Mesangial cell (primary cell): ENCODE measurements around the gene ANKRD34B. TPM values are rescaled to one million over a fixed set of nuclear protein-coding genes. Genes with fewer than 3 reads are reported as not detected.

Experiments used
- total RNA-seq: library from RNA; depleted of rRNA; stranded (reverse); fragments of >200 nt; gene quantifications from 2 replicates; pipeline ENCODE4 v1.2.3, GENCODE V29; 2015

Gene ANKRD34B
- total RNA-seq, result 0.33 and 1.5 TPM in 2 replicates

DNA sequence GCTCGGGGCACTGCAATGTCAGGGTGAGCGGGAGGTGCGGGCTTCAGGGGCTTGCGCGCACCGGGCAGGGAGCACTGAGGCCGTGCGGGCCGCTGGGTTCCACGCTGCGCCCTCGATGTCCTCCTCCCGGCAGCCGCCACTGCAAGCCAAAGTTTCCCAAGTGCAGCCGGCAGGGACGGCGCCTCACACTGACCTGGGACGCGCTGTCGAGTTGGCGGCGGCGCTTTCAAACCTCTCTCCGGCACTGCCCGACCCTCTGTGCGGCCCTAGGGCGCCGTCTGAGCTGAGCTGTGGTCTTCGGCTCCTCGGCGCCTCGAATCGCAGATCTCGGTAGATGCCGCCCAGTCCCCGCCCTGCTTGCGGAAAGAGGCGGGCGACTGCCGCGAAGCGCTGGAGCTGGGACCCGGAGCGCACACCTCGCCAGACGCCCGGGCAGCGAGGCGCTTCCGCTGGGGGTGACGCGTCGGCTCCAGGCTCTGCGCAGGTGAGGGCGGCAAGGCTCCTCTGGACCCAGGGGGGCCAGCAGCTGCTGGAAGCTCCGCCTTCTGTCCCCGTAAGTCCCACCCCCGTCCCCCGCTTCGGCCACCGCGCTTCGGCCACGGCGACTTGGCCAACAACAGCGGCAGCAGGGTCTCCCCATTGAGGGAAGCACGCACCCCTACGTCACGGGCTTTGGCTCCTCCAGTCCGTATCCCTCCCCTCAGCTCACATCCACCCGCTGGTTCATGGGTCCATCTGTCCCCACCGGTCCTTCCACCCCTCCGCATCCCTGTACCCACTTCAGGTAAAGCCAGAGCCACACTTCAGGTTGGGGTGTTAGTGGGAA lies at the start of gene ANKRD34B:
Gene ANKRD34B, minus strand, starts transcription at position 320 of the 826 bp plus-strand sequence. CDS start 10,261 bp downstream, outside the sequence.

Other genes starting within 250 kb of the ANKRD34B start
- 12.7 and 17.2 TPM in 2 replicates for gene ZFYVE16, start 162.2 kb downstream of the ANKRD34B start, total RNA-seq
- 0.16 and 0.89 TPM in 2 replicates for gene FAM151B, start 82.2 kb downstream of the ANKRD34B start, total RNA-seq
- gene MSH3, start 84.4 kb upstream of the ANKRD34B start, total RNA-seq, result 9.1 and 10.6 TPM in 2 replicates
- 6.3 and 46.3 TPM in 2 replicates for gene DHFR, start 84.7 kb upstream of the ANKRD34B start, total RNA-seq